AML-193 (cell line): Measurements from ENCODE around the gene DNER.
"Not testable (repeated sequence)": the region's sequence is repeated elsewhere in the genome, so short reads cannot be mapped to it uniquely, and the experiment has no call there.

Experiments used
- DNase-seq, 2 experiments: peaks; one replicate each; lab custom pipeline; 2025; lab: John Stamatoyannopoulos, UW

Gene DNER

DNA sequence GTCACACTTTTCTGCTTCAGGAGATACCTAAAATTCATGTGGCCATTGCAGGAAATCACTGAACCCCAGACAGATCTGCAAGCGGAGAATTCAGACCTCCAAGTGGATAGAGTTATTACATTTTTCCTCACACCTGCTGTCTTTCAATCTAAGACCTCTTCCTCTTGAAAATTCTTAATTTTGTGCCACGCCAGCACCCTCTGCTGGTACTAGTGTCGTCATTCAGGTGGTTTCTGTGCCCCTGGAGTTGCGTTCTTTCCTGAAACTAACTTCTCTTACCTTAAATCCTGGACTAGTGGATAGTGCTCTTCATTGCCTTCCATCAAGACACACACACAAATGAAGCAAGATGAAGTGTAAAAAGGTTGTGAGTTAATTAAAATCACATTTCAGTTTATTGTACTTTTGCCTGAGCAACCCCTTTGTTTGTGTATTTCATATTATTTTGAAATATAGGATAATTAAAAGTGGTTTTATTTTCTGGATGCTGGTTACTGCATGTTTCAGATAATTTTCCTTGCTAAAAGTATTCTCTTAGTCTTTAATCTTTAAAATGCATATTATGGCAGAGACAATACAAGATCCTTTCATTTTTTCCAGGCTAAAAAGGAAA is 1.6 kb upstream of the DNER start:
- peak; percentile 23 to 30 for DNase-seq

DNA sequence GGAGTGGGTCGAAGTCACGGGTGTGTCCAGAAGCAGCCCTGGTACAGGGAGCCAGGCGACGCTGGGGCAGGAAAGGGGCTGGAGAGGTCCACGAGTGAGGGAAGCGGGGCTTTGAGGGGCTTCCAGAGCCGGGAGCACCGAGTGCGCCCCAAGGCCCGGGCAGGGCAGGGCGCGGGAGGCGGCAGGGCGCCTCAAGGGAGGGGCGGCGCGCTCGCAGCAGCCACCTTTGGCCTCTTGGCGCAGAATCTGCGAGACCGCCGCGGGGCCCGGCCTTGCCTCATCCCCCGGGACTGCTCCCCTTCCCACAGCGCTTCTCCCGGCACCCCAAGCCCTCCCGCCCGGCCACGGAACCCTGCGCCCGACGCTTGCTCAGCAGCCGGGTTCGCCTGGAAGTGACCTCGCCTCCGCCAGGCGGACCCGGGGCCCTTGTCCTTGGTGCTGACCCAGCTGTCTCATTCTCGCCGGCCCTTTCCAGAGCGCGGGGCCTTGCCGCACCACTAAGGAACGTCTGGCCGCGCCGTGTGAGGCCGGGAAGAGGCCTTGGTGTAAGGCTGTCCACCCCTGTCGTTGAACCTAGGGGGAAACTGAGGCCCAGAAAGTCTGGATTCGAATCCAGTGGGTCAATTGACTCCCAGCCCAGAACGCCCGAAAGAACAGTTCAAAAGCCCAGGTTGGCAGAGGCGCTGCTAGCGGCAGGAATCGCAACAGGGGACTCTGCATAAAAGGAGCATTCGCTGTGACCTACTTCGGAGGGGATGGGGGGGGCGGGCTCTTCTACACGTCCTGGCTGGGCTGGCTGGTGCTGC is 584 bp upstream of the DNER start:
- no peak for DNase-seq

DNA sequence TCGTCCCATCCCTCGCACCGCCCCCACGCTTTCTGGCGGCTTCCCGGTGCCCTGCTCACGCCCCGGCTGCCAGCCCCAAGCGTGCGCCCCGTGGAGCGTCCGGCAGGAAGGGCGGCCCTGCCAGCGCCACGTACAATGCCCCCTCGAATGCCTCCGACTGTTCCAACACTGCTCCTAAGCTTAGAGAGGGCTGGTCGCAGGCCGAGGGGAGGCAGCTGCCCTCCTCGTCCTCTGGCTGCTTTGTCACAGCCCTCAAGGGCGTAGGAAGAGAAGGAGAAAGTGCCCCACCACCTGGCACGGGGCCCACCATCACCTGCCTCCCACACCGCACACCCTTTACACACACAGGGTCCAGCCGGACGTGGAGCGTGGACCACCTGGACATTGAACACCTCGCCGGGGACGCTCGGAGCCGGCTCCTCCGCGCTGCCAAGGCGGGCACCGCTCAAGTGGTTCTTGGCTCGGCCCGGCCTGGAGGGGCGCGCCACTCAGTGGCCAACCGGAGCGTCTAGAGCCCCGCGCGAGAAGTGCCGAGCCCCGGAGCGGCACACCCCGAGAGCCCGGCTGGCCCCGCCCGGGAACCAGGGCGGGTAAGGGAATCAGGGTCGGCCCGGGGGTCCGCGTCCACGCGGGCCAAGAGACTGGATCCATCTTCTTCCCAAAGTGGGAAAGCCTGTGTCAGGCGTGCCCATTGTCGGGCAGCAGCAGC is 830 bp downstream of the DNER start:
- DNase-seq: no peak

DNA sequence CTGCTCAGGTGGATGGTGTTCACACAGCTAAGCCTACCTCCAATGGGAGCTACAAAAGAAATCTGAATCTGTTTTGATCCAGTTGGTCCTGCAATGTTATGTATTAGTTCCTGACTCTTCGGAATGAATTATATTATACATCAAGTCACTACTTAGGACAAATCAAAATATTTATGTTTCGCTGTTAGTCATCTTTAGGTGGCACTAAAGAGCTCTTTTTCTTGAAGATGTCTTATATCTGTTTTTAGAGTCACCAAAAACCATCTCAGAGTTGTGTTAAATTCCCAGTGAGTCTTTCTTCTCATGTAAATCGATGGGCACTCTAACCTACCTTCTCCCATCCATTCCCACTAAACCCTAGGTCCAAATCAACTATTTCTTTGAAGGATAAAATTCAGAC is 2.2 kb downstream of the DNER start:
- peak in 1 of 2 experiments; percentile 28 for DNase-seq

DNA sequence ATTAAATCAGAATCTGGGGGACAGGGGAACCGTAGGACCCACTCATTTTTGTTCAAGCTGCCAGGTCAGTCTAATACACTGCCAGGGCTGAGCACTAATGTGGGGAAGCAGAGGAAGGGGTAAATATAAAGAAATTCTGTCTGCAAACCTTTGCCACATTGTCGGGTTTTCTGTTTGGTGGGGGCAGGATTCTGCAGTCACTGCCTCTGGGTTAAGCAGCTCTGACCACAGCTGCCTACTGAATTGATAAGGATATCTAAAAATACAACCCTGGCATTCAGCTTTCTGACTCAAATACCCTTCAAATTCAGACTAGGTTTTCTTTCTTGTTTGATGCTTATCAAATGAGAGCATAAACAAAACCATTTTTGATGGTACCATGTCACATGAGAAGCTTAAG is 6.0 kb downstream of the DNER start:
- DNase-seq: no peak

DNA sequence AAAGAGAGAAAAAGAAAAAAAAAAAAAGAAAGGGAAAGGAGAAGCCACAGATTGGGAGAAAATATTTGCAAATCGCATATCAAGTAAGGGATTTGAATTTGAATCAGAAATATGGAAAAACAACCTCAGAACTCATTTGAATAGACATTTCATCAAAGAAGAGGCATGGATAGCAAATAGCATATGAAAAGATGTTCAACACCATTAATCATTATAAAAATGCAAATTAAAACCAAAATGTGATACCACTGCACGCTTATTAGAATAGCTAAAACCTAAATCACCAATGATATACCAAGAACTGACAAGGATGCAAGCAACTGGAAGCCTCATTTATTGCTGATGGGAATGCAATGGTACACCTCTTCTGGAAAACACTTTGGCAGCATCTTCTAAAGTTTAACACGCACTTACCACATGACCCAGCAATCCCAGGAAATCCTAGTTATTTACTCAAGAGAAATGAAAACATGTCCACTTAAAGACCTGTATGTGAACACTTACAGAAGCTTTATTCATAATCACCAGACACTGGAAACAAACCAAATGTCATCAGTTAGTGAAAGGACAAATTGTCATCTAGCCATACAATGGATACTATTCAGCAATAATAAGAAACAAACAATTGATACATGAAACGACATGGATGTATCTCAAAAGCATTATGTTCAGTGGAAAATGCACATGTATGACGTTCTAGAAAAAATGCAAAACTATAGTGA is 10.3 kb downstream of the DNER start:
- no peak for DNase-seq

DNA sequence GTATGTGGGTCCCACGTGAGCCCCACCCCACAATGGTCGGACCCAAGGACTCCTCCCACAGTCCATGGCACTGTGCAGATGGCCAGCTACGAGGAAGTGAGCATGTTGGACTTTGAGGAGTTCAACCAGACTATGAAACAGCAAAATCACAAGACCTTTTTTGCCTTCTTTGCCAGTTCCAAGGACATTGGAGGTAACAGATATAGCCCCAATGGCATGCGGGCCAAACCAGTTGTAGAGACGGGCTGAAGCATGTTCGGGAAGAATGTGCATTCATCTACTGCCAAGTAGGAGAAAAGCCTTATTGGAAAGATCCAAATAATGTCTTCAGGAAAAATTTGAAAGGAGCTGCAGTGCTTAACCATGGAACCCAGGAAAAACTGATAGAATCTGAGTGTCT is 12.6 kb downstream of the DNER start:
- no peak for DNase-seq

DNA sequence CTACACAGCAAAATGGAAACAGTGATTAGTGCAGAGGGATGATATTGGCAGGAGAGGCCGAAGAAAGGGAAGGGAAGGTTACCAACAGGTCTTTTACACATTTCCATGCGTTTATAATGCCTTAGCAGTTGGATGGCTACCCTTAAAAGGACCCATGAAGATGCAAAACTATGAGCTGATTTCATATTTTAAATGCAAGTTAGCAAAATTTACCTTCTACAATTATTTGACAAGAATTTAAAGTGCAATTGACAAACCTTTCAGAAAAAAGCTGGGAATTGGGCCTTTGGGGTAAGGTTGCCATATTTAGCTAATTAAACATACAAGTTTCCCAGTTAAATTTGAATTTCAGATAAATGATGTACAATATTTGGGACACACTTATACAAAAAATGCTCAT is 13.3 kb downstream of the DNER start:
- DNase-seq: no peak

DNA sequence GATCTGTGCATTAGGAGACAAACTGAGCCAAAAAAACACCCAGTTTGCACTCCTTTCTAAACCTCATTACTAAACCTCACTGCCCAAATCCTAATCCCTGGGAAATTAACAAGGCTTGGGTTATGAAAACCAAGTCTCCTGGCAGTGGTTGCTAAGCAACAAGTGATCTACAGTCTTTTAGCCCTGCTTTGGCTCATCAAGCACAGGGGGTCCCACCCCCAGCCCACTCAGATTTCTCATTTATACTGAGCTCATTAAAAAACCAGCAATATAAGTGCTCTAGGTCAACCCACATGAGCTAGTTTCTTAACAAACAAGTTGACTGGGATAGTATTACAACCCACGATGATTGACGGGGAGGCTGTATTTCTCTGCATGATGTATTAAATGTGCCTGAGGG is 18.4 kb downstream of the DNER start:
- no peak for DNase-seq

DNA sequence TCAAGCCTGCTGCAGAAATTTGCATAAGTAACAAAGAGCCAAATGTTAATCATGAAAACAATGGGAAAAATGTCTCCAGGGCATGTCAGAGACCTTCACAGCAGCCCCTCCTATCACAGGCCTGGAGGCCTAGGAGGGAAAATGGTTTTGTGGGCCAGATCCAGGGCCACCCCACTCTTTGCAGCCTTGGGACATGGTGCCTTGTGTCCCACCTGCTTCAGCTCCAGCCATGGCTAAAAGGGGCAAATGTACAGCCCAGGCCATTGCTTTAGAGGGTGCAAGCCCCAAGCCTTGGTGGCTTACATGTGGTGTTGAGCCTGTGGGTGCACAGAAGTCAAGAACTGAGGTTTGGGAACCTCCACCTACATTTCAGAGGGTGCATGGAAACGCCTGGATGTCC is 20.5 kb downstream of the DNER start:
- not testable (repeated sequence) for DNase-seq

DNA sequence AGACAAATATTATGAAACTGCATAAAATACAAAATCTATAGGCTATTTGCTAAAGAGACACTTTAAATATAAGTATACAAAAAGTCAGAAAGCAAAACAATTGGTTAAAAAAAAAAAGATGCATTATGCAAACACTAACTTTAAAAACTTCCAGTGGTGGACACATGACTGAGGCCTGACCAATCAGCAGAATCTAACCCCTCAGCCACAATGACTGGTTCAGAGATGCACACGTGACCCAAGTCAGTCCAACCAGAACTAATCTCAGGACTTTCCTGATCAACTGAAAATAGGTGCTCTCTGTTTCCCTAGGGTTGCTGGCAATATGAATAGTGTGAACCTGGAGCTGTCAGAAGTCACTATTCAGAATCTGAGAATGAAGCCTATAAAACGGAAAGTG is 22.7 kb downstream of the DNER start:
- DNase-seq: no peak

DNA sequence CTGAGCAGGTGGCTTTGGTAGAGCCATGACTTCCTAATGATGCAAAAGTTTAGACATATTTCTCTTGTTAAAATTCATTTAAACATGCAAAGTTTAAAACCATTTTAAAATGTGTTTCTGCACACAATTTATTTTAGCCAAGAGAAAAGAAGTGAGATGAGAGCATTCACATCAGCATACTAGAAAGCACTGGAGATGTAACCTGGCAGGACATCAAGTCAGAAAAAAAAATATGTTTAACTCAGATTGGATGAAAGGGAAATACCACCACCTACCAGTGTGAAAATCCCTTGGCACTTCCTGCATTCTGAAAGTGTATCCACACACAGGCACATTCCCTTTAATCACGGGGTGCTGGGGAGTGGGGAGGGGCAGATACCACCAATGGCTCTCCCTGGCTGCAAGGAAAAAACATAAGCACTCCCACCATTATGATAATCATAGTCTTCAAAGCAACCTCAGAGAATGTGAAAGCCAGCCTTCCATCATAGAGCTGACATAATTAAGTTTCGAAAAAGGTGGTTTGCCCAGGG is 25.0 kb downstream of the DNER start:
- no peak for DNase-seq

DNA sequence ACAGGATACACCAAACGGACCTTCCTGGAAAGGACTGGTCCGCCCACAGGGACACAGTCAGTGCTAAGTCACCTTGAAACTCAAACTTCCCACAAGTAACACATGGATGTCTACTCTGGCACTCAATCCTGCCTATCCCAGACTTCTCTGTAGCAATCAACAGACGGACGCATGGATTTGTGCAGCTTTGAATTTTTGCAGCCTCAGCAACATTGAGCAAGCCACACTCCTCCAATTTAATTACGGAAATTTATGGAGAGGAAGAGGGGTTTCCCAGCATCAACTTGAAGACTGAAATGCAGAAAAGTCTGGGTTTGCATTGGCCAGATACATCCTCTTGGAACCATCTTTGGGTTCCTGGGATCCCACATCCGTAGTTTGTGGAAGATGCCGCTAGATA is 26.2 kb downstream of the DNER start:
- no peak for DNase-seq

DNA sequence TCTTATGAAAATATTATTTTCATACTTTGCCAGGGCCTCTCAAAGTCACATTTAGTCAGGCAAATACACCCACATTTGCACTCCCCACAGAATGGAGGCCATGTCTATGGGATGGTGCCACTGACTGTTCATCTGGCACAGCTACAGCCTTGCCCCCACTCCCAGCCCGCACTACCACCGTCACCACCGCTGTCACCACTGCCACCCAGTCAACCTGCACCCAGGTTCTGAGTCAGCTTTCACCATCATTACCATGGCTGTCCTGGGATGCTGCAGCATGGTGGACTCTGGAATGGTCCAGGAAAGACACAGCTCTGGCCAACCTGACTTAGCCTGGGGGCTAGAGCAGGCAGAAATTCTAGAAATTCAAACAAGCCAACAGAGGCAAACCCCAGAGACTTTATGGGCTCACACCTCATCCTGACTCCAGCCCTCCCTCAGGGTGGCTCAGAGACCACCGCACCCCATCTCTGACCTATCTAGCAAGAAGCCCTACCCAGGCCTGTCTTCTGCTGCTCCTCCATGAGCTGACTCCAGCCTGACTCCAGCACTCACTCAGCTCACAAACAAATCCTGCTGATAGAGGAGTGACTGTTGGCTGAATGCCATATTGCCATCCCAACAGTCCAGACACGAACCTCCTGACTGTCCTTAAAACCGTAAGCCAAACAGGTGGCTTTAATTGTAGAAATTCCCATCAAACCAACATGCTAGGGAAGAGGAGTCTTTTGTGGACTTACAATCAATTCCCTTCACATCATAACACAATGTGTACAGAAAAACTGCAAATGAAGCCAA is 28.0 kb downstream of the DNER start:
- no peak for DNase-seq

DNA sequence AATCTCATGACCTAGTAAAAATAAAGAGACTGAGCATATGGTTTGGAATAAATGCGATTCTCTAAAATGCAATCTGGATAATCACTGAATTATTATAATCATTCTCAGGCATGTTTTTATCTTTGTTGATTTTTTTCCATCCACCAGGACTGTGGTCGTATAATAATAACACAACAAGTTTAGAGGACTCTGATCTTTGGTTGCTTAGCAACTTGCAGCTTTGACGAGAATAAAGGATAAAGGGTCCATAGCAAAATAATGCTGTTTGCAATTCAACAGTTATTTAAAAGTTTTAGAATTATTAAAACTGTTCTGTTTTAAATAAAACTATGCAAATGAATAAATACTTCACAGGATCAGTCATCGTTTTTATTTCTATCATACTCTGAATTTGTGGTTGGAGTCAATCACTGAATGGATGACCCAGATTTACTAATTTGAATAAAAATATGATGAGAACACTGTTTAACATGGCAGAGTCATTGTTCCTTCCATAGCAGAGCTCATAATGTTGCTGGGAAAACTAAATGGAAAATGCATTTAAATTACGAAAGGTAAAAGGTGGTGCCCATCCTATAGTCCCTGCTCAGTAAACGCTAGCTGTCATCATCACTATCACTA is 29.3 kb downstream of the DNER start:
- no peak for DNase-seq

DNA sequence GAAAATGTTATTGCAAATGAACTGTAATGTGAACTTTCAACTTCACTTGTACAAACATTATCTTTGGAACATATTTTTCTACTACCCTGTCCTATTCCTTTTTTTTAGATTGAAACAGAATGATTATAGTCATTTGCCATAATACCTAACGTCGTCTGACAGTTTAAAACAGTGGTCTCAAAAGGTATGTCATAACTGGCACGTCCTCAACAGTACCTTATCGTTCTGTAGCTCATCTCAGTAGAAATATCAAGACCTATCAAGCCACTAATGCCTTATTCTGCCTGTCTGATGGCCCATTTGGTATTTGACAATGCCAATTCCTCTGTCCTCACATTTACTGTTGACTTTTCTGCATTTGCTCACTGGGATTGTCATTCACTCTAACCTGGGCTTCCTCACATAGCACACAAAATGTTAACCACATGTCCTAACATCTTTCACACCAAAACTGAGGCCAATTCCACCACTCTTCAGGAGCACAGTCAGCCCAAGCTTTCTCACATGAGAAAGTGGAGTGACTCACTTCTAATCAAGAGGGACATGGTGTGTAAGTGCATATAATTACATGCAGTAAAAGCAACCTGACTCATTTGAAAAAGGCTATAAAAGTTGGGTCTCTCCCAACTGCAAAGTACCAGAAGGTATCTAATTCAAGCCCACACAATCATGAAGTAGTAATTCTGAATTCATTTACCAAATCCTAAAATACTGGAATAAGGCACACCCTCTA is 34.8 kb downstream of the DNER start:
- no peak for DNase-seq

DNA sequence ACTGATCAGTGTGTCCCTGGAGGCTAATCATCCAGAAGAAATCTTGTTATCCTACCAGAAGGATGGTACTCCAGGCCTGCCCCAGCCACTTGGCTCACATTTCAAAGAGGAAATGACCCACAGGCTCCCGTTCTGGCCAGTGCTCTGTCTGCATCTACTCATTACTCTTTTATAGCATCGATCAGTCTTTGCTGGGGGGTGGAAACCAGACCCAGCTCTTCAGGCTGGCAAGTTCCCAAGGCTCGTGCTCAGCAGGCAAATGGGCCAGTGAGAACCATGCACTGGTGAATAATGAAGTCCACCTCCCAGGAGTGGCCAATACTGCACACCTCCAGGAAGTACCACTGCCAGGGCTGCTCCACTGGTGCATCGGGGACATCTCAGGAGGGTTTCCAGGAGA is 38.8 kb downstream of the DNER start:
- DNase-seq: no peak

DNA sequence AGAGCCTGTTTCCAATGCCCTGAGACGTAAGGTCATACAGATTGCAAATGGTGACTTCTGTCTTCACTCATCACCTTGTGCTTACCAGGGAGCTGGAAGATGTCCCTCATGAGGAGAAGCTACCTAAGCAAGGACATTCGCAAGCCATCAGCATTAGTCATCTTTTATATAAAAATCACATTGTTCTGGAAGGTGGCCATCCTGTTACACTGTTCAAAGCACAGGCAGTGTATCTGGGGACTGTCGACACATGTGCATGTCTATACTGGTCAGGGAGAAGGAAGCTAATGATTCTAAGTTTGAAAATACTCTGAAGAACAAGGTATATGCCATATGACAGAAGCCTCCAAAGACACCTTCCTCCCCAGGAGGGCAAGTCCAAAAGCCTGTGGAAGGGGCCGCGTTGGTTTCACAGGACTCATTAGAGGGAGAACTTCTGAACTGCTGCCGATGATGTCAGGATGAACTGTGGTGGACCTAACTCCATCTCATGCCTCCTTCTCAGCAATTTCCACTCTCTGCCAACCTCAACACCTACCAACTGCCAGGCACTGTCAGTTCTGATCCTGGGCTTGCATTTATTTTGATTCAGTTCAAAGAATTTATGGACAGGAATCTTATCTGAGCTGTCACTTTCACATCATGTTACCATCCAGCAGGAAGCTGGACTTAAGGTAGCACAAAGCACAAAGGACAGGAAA is 39.4 kb downstream of the DNER start:
- DNase-seq: no peak

DNA sequence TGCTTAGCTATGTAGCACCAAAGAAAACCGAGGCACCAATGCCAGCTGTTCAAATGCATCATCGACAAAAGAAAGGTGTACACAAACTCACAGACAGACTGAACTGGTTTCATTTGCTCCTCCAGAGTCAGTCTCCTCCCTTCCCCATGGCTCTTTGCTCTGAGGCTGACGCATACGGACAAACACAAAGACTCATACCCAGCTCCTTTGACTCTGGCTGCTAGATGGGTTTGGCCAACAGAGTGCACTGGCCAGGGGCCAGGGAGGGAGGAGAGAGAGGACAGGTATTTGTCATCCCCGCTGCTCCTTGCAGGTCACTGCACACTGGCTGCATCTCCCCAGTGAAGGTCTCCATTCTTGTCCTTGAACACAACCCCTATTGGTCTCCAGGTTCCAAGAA is 40.7 kb downstream of the DNER start:
- DNase-seq: no peak

DNA sequence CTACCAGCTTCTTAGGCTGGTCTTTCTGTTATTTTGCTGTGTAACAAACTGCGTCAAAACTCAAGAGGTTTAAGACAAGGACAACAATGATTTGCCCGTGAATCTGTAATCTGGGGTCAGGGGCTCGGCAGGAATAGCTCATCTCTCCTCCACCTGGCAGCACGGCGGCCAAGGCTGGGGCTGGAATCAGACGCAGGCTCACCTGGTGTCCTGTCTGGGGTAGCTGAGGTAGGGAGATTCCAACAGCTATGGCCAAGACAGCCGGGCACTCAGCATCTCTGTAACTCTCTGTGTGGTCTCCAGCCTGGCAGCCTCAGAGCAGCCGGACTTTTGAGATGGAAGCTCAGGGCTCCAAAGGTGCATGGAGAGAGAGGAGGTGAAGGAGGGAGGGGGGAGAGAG is 42.3 kb downstream of the DNER start:
- DNase-seq: no peak
